DOHH2 (cell line): ENCODE data around the gene DOCK8.
"Not testable (repeated sequence)": the region's sequence is repeated elsewhere in the genome, so short reads cannot be mapped to it uniquely, and the experiment has no call there.

Experiments used
- EZH2phosphoT487 ChIP-seq: fragments of 200-600 bp; sonication (generic); IDR thresholded peaks from 2 replicates; pipeline ENCODE4 v1.6.1; 2017; ENCODE audit warnings: borderline replicate concordance, mild to moderate bottlenecking, antibody characterized with exemption, low read length, moderate library complexity, mixed read lengths
- TF ChIP-seq, protein P1 (sequence below): fragments of 200-600 bp; sonication (generic); IDR thresholded peaks from one replicate; pipeline ENCODE4 v1.5.1; 2014; ENCODE audit warnings: antibody characterized with exemption, mild to moderate bottlenecking, low read depth, low read length; ENCODE audit not compliant: poor library complexity, severe bottlenecking

DNA sequence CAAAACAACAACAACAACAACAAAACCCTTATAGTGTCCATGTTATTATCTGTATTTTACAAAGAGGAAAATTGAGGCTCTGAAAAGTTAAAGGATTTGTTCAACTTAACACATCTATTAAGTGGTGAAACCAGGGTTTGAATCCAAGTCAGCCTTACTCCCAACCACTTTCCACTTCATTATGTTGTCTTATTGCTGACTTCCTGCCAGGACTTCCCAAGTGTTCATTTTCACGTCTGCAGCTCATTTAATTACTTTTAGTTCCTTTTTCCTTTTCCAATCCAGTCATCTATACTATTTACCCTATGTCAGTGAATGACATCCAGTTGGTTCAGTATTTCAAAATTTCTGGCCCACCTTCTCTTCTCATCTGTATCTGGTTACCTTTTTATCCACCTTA, 15.1 kb upstream of the DOCK8 start:
- TF ChIP-seq, protein P1, sequence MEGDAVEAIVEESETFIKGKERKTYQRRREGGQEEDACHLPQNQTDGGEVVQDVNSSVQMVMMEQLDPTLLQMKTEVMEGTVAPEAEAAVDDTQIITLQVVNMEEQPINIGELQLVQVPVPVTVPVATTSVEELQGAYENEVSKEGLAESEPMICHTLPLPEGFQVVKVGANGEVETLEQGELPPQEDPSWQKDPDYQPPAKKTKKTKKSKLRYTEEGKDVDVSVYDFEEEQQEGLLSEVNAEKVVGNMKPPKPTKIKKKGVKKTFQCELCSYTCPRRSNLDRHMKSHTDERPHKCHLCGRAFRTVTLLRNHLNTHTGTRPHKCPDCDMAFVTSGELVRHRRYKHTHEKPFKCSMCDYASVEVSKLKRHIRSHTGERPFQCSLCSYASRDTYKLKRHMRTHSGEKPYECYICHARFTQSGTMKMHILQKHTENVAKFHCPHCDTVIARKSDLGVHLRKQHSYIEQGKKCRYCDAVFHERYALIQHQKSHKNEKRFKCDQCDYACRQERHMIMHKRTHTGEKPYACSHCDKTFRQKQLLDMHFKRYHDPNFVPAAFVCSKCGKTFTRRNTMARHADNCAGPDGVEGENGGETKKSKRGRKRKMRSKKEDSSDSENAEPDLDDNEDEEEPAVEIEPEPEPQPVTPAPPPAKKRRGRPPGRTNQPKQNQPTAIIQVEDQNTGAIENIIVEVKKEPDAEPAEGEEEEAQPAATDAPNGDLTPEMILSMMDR: not testable (repeated sequence)
- TF ChIP-seq EZH2phosphoT487: not testable (repeated sequence)
